ENCODE data around the gene HGD.
A peak's percentile ranks its signal among the peaks of the same experiment; 100 is the strongest.

- TF ChIP-seq POLR2A (IDR thresholded peaks at IDR 0.05; ENCODE audit: low read length) (peak; percentile 94), GATA1 (IDR thresholded peaks at IDR 0.05; ENCODE audit: low read depth, low read length) (no peak)
Measured at GRCh38 chr3:120596116-120596852, 85.8 kb downstream of the HGD start, which contains the start of gene NDUFB4.
